HEK293 (cell line): ENCODE data around the gene C19orf73.
"Not testable (repeated sequence)": the region's sequence is repeated elsewhere in the genome, so short reads cannot be mapped to it uniquely, and the experiment has no call there.

Experiments
- CTCF ChIA-PET: fragments of 350-600 bp; formaldehyde crosslinking; extraction: SDS; loops from one replicate; lab custom pipeline; 2021; ENCODE audit warnings: antibody characterized with exemption; lab: Yijun Ruan, JAX
- POLR2A ChIA-PET: fragments of 300-600 bp; formaldehyde crosslinking; extraction: SDS; loops from one replicate; lab custom pipeline; 2020; ENCODE audit warnings: antibody characterized with exemption, inconsistent platforms; lab: Yijun Ruan, JAX
- H3K27ac ChIP-seq: fragments of 200-500 bp; sonication (Bioruptor generic); 2 replicates; pipeline ENCODE4 v1.5.1; 2014; ENCODE audit warnings: low read depth, low read length, control low read depth, inconsistent platforms; ENCODE audit errors: extremely low read depth
- H3K36me3 ChIP-seq, 2 experiments: fragments of 200-500 bp in 1 of 2; sonication (Bioruptor generic) in 1 of 2; 1 replicate in 1 of 2; 2 replicates in 1 of 2; pipeline ENCODE4 v1.5.1; 2014 to 2017; ENCODE audit warnings: inconsistent platforms in 2 of 2, low read length in 2 of 2; ENCODE audit not compliant: control insufficient read depth in 2 of 2, insufficient read depth in 1 of 2
- H3K4me1 ChIP-seq: fragments of 200-500 bp; sonication (Bioruptor generic); 2 replicates; pipeline ENCODE4 v1.5.1; 2014; ENCODE audit warnings: mild to moderate bottlenecking, low read length, inconsistent platforms; ENCODE audit not compliant: control insufficient read depth, insufficient read depth
- H3K4me3 ChIP-seq: 2 replicates; pipeline ENCODE4 v1.5.1; 2011; ENCODE audit warnings: low read depth, mild to moderate bottlenecking, control low read depth, low read length, moderate library complexity
- H3K9me3 ChIP-seq: fragments of 200-500 bp; sonication (Bioruptor generic); 2 replicates; pipeline ENCODE4 v1.5.1; 2014; ENCODE audit warnings: low read depth, low read length, inconsistent platforms; ENCODE audit not compliant: control insufficient read depth, insufficient read depth
- BCL11B ChIP-seq: fragments of 450-650 bp; formaldehyde crosslinking; IDR thresholded peaks from 2 replicates; pipeline ENCODE4 v1.5.1; 2016; ENCODE audit warnings: low read depth, missing biosample characterization, missing genetic modification characterization
- GFI1B ChIP-seq: fragments of 450-650 bp; formaldehyde crosslinking; IDR thresholded peaks from 2 replicates; pipeline ENCODE4 v1.5.1; 2016; ENCODE audit warnings: missing biosample characterization, missing genetic modification characterization
- GLIS1 ChIP-seq: fragments of 450-650 bp; formaldehyde crosslinking; IDR thresholded peaks from 2 replicates; pipeline ENCODE4 v1.5.1; 2016; ENCODE audit warnings: missing biosample characterization, missing genetic modification characterization
- HOXA7 ChIP-seq: sonication (generic); formaldehyde crosslinking; IDR thresholded peaks from 2 replicates; pipeline ENCODE4 v1.8.1; 2022; ENCODE audit warnings: missing genetic modification reagents, borderline replicate concordance
- KLF8 ChIP-seq: fragments of 450-650 bp; formaldehyde crosslinking; IDR thresholded peaks from 2 replicates; pipeline ENCODE4 v1.5.1; 2016; ENCODE audit warnings: missing biosample characterization, missing genetic modification characterization
- PRDM1 ChIP-seq: fragments of 450-650 bp; formaldehyde crosslinking; IDR thresholded peaks from 2 replicates; pipeline ENCODE4; 2016; ENCODE audit warnings: missing biosample characterization, missing genetic modification characterization
- REPIN1 ChIP-seq: fragments of 450-650 bp; formaldehyde crosslinking; IDR thresholded peaks from 2 replicates; pipeline ENCODE4 v1.5.1; 2017; ENCODE audit warnings: missing biosample characterization, missing genetic modification characterization, low read depth
- ZBTB17 ChIP-seq: fragments of 450-650 bp; formaldehyde crosslinking; IDR thresholded peaks from 2 replicates; pipeline ENCODE4 v1.5.1; 2016; ENCODE audit warnings: missing biosample characterization, missing genetic modification characterization
- ZBTB48 ChIP-seq: fragments of 450-650 bp; formaldehyde crosslinking; IDR thresholded peaks from 2 replicates; pipeline ENCODE4 v1.5.1; 2016; ENCODE audit warnings: missing biosample characterization, missing genetic modification characterization
- ZBTB7A ChIP-seq: fragments of 450-650 bp; formaldehyde crosslinking; IDR thresholded peaks from 2 replicates; pipeline ENCODE4 v1.5.1; 2016; ENCODE audit warnings: low read depth, missing biosample characterization, missing genetic modification characterization
- ZFP69B ChIP-seq: fragments of 450-650 bp; formaldehyde crosslinking; IDR thresholded peaks from 2 replicates; pipeline ENCODE4 v1.5.1; 2016; ENCODE audit warnings: missing biosample characterization, missing genetic modification characterization
- ZNF2 ChIP-seq: fragments of 450-650 bp; formaldehyde crosslinking; IDR thresholded peaks from 2 replicates; pipeline ENCODE4 v1.5.1; 2016; ENCODE audit warnings: missing biosample characterization, missing genetic modification characterization
- ZNF324 ChIP-seq: fragments of 450-650 bp; formaldehyde crosslinking; IDR thresholded peaks from 2 replicates; pipeline ENCODE4 v1.5.1; 2016; ENCODE audit warnings: missing biosample characterization, missing genetic modification characterization
- ZNF366 ChIP-seq: fragments of 450-650 bp; formaldehyde crosslinking; conservative IDR thresholded peaks from 2 replicates; pipeline ENCODE4 v1.5.1; 2016; ENCODE audit warnings: missing biosample characterization, missing genetic modification characterization
- ZNF416 ChIP-seq: fragments of 450-650 bp; formaldehyde crosslinking; IDR thresholded peaks from 2 replicates; pipeline ENCODE4 v1.5.1; 2016; ENCODE audit warnings: missing biosample characterization, missing genetic modification characterization
- ZNF596 ChIP-seq: fragments of 450-650 bp; IDR thresholded peaks from 2 replicates; pipeline ENCODE4 v1.5.0; 2018; ENCODE audit warnings: missing biosample characterization, mild to moderate bottlenecking, missing genetic modification characterization, moderate library complexity
- ZNF654 ChIP-seq: fragments of 450-650 bp; formaldehyde crosslinking; IDR thresholded peaks from 2 replicates; pipeline ENCODE4 v1.5.1; 2016; ENCODE audit warnings: low read depth, missing biosample characterization, missing genetic modification characterization
- ZNF660 ChIP-seq: fragments of 450-650 bp; IDR thresholded peaks from 2 replicates; pipeline ENCODE4 v1.5.1; 2018; ENCODE audit warnings: missing biosample characterization, mild to moderate bottlenecking, missing genetic modification characterization
- ZNF785 ChIP-seq: fragments of 450-650 bp; formaldehyde crosslinking; IDR thresholded peaks from 2 replicates; pipeline ENCODE4 v1.5.1; 2016; ENCODE audit warnings: missing biosample characterization, missing genetic modification characterization
- ZNF791 ChIP-seq: fragments of 450-650 bp; formaldehyde crosslinking; IDR thresholded peaks from 2 replicates; pipeline ENCODE4 v1.5.1; 2016; ENCODE audit warnings: missing biosample characterization, missing genetic modification characterization
- TF ChIP-seq, protein P1 (sequence below): fragments of 450-650 bp; formaldehyde crosslinking; IDR thresholded peaks from 2 replicates; pipeline ENCODE4 v1.5.1; 2016; ENCODE audit warnings: missing biosample characterization, missing genetic modification characterization
- TF ChIP-seq, protein P2 (sequence below): fragments of 450-650 bp; formaldehyde crosslinking; IDR thresholded peaks from 2 replicates; pipeline ENCODE4 v1.5.1; 2016; ENCODE audit warnings: missing biosample characterization, missing genetic modification characterization
- TF ChIP-seq, protein P3 (sequence below): fragments of 450-650 bp; formaldehyde crosslinking; IDR thresholded peaks from 2 replicates; pipeline ENCODE4 v1.5.1; 2016; ENCODE audit warnings: missing biosample characterization, missing genetic modification characterization

The C19orf73 gene

DNA sequence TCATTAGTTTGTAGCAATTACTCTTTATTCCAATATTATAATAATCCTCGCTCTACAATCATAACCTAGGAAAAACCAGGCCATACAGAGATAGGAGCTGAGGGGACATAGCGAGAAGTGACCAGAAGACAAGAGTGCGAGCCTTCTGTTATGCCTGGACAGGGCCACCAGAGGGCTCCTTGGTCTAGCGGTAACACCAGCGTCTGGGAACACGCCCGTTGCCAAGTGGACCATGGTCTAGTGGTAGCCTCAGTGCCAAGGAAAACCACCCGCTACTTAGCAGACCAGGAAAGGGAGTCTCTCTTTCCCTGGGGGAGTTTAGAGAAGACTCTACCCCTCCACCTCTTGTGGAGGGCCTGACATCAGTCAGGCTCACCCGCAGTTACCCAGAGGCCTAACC, 44.1 kb downstream of the C19orf73 start:
- CTCF ChIA-PET, result interaction anchor here (0.7 to 3.7 kb wide), 27 partner anchors 8 to 341 kb away, joined by 3 to 88 read pairs (median 8); partner anchors contain the start of genes CGB7, GYS1, LIN7B and RUVBL2
- H3K9me3 ChIP-seq, H3K4me1 ChIP-seq, H3K36me3 ChIP-seq, POLR2A ChIA-PET, H3K27ac ChIP-seq, H3K4me3 ChIP-seq: not testable (repeated sequence)
- TF ChIP-seq ZNF660, result 0 out of 2 replicates have a peak, but pooled peaks have one; percentile 47
- peak; percentile 47 for TF ChIP-seq ZNF654 (tag by site-specific recombination)
- TF ChIP-seq KLF8 (tag by site-specific recombination), result 0 out of 2 replicates have a peak, but pooled peaks have one; percentile 31
- TF ChIP-seq, protein P1, sequence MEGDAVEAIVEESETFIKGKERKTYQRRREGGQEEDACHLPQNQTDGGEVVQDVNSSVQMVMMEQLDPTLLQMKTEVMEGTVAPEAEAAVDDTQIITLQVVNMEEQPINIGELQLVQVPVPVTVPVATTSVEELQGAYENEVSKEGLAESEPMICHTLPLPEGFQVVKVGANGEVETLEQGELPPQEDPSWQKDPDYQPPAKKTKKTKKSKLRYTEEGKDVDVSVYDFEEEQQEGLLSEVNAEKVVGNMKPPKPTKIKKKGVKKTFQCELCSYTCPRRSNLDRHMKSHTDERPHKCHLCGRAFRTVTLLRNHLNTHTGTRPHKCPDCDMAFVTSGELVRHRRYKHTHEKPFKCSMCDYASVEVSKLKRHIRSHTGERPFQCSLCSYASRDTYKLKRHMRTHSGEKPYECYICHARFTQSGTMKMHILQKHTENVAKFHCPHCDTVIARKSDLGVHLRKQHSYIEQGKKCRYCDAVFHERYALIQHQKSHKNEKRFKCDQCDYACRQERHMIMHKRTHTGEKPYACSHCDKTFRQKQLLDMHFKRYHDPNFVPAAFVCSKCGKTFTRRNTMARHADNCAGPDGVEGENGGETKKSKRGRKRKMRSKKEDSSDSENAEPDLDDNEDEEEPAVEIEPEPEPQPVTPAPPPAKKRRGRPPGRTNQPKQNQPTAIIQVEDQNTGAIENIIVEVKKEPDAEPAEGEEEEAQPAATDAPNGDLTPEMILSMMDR (tag by site-specific recombination), result peak; percentile 48; the same call in 1 of the 2 replicates

DNA sequence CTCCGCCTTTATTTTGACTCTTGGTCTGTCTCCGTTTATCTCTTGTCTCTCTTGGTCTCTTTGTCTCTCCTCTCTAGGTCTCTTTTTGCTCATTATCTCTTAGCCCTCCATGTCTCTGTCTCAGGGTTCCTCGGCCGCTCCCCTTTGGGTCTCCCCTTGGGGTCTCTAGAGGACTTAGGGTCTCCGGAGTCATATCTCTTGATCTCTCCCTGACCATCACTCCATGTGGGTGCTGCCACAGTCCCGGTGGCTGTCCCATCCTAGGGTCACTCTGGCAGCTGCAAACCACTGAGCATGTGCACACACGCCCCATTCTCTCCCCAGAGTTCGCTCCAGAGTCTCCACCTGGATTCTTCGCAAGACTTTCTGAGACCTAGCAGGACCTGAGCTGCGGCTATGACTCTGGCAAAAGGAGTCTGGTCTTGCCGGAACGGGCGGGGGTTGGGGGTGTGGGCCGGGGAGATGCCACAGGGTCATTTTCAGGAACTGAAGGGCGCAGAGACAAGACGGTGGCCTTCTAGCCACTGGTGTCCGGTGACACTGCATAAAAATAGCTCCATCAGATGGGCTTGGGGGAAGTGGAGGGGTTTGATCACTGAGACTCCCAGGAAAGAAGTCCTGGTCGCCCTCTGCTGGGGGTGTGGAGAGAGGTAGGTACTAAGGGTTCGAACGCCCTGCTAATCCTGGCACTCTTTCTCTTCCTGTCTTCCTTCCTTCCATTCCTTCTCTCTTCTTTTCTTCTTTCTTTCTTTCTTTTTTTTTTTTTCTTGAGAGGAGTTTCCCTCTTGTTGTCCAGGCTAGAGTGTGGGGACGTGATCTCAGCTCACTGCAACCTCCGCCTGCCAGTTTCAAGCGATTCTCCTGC, 45.2 kb downstream of the C19orf73 start:
- H3K9me3 ChIP-seq, result no peaks in the 10 kb centered on the region

DNA sequence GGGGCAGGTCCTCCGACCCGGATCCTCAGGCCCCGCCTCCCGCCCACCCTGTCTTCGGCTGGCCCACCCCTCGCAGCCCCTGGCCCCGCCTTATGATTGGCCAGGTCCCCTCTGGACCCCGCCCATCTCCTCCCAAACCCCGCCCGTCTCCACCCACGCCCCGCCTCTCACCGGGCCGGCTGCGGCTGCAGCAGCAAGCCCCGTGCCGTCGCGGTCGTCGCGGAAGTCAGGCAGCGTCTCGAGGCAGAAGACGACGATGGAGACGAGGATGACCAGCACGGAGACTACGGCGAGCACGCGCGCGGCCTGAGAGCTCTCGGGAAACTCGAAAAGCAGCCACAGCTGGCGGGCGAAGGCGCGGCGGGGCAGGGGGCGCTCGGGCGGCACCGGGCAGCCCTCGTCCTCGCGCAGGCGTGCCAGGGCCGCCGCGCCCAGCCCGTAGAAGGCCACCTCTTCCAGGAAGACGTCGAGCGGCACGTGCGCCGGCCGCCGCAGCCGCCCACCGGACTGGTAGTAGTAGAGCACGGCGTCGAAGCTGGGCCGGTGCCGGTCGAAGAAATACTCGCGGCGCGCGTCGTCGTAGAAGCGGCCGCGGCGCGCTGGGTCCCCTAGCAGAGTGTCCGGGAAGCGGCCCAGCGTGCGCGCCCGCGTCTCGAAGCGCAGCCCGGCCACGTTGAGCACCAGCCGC, 46.9 kb downstream of the C19orf73 start:
- no peak overlapping the region for H3K27ac ChIP-seq
- ChIA-PET CTCF (interaction anchor here (0.5 to 3.3 kb wide), 8 partner anchors 12 to 293 kb away, joined by 3 to 25 read pairs (median 3); no protein-coding TSS in a partner anchor), POLR2A (no interaction called here)
- TF ChIP-seq KLF8 (tag by site-specific recombination) (peak; percentile 96), ZFP69B (tag by site-specific recombination) (no peak), BCL11B (tag by site-specific recombination) (no peak), ZBTB48 (tag by site-specific recombination) (no peak), HOXA7 (CRISPR knock-in tag) (no peak), ZNF654 (tag by site-specific recombination) (no peak), ZNF416 (tag by site-specific recombination) (no peak), ZNF791 (tag by site-specific recombination) (no peak), GFI1B (tag by site-specific recombination) (no peak)
- TF ChIP-seq, protein P2, sequence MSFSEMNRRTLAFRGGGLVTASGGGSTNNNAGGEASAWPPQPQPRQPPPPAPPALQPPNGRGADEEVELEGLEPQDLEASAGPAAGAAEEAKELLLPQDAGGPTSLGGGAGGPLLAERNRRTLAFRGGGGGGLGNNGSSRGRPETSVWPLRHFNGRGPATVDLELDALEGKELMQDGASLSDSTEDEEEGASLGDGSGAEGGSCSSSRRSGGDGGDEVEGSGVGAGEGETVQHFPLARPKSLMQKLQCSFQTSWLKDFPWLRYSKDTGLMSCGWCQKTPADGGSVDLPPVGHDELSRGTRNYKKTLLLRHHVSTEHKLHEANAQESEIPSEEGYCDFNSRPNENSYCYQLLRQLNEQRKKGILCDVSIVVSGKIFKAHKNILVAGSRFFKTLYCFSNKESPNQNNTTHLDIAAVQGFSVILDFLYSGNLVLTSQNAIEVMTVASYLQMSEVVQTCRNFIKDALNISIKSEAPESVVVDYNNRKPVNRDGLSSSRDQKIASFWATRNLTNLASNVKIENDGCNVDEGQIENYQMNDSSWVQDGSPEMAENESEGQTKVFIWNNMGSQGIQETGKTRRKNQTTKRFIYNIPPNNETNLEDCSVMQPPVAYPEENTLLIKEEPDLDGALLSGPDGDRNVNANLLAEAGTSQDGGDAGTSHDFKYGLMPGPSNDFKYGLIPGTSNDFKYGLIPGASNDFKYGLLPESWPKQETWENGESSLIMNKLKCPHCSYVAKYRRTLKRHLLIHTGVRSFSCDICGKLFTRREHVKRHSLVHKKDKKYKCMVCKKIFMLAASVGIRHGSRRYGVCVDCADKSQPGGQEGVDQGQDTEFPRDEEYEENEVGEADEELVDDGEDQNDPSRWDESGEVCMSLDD (tag by site-specific recombination), result no peak

More for the DNA sequence above, 45.2 kb downstream of the C19orf73 start:
- no peaks in the 10 kb centered on the region for H3K4me1 ChIP-seq
- ChIA-PET POLR2A (interaction anchor here (0.6 to 1.4 kb wide), 7 partner anchors 16 to 603 kb away, joined by 3 to 7 read pairs (median 4); partner anchors contain the start of genes ALDH16A1, CGB7, GYS1 and RUVBL2), CTCF (interaction anchor here (0.5 to 3.7 kb wide), 43 partner anchors 8 to 389 kb away, joined by 3 to 88 read pairs (median 6); partner anchors contain the start of genes CGB7, GYS1, LIN7B and RUVBL2)
- no peak for TF ChIP-seq ZNF2 (tag by site-specific recombination)
- TF ChIP-seq ZNF596 (tag by site-specific recombination), result no peak
- TF ChIP-seq, protein P1 (tag by site-specific recombination), result peak; percentile 66
- TF ChIP-seq ZBTB17, result peak; percentile 33; the same call in 1 of the 2 replicates
- TF ChIP-seq, protein P3, sequence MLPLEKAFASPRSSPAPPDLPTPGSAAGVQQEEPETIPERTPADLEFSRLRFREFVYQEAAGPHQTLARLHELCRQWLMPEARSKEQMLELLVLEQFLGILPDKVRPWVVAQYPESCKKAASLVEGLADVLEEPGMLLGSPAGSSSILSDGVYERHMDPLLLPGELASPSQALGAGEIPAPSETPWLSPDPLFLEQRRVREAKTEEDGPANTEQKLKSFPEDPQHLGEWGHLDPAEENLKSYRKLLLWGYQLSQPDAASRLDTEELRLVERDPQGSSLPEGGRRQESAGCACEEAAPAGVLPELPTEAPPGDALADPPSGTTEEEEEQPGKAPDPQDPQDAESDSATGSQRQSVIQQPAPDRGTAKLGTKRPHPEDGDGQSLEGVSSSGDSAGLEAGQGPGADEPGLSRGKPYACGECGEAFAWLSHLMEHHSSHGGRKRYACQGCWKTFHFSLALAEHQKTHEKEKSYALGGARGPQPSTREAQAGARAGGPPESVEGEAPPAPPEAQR (tag by site-specific recombination), result no peak
- peak; percentile 78 for TF ChIP-seq ZNF366 (tag by site-specific recombination)
- no peak for TF ChIP-seq ZNF324 (tag by site-specific recombination)
- TF ChIP-seq ZBTB7A, result no peak
- TF ChIP-seq ZNF654 (tag by site-specific recombination), result peak; percentile 53
- TF ChIP-seq ZNF785 (tag by site-specific recombination), result 0 out of 2 replicates have a peak, but pooled peaks have one; percentile 18
- TF ChIP-seq GLIS1 (tag by site-specific recombination), result peak; percentile 6; the same call in 1 of the 2 replicates
- TF ChIP-seq PRDM1 (tag by site-specific recombination), result 0 out of 2 replicates have a peak, but pooled peaks have one; percentile 11
- no peak for TF ChIP-seq REPIN1
- H3K4me3 ChIP-seq, result no peak overlapping the region
- no peak overlapping the region for H3K27ac ChIP-seq
- H3K36me3 ChIP-seq, result no peaks in the 10 kb centered on the region

More for the DNA sequence above, 46.9 kb downstream of the C19orf73 start:
- no peaks in the 10 kb centered on the region for H3K9me3 ChIP-seq
- H3K4me1 ChIP-seq, result peaks cover 4% of the 10 kb centered on the region
- no peak overlapping the region for H3K4me3 ChIP-seq
- H3K36me3 ChIP-seq, result no peaks in the 10 kb centered on the region
